Endothelial cell of umbilical vein (primary cell): ENCODE data around the gene SELPLG. TPM values are rescaled to one million over a fixed set of nuclear protein-coding genes. Genes with fewer than 3 reads are reported as not detected.

Experiments used
- BruUV-seq: library from RNA; stranded (reverse); fragments of 400-500 nt; replicated peaks from 2 replicates; lab custom pipeline; 2021; lab: Mats Ljungman, UMichigan
- CTCF ChIA-PET: fragments of 300-600, 350-600 bp; sonication (Branson Sonifier 250); formaldehyde crosslinking; loops from one replicate; lab custom pipeline; 2021; ENCODE audit warnings: antibody characterized with exemption, inconsistent platforms; lab: Charles Lee
- POLR2A ChIA-PET: fragments of 300-600, 350-600 bp; sonication (Branson Sonifier 250); formaldehyde crosslinking; loops from one replicate; lab custom pipeline; 2021; ENCODE audit warnings: antibody characterized with exemption, inconsistent platforms; lab: Charles Lee
- DNase-seq: peaks from one replicate; pipeline ENCODE4 v3.0.0-alpha.2; 2011; ENCODE audit warnings: low read depth, low spot score
- FAIRE-seq: peaks from 2 replicates; lab custom pipeline; 2011; peaks lifted over from hg19 to GRCh38; lab: Jason Lieb, UNC
- H2AFZ ChIP-seq: 2 replicates; pipeline ENCODE4 v1.6.0; 2012; ENCODE audit warnings: low read depth, low read length, control low read depth, inconsistent platforms
- H3K27ac ChIP-seq: 2 replicates; pipeline ENCODE4 v1.5.1; 2011; ENCODE audit warnings: low read depth, mild to moderate bottlenecking, control low read depth, low read length, moderate library complexity; ENCODE audit not compliant: insufficient read depth
- H3K27me3 ChIP-seq, 2 experiments: 2 replicates each; pipeline versions ENCODE4 v1.6.0 to v1.6.1; 2011; ENCODE audit warnings: low read length in 2 of 2, mixed read lengths in 1 of 2; ENCODE audit not compliant: control insufficient read depth in 2 of 2, insufficient read depth in 2 of 2
- H3K36me3 ChIP-seq, 2 experiments: 2 replicates in 1 of 2; 3 replicates in 1 of 2; pipeline ENCODE4 v1.5.1; 2011; ENCODE audit warnings: low read length in 2 of 2, mild to moderate bottlenecking in 1 of 2, moderate library complexity in 1 of 2; ENCODE audit not compliant: control insufficient read depth in 2 of 2, insufficient read depth in 2 of 2; ENCODE audit errors: extremely low read depth in 1 of 2
- H3K4me1 ChIP-seq: 3 replicates; pipeline ENCODE4 v1.5.1; 2011; ENCODE audit warnings: mild to moderate bottlenecking, low read length; ENCODE audit not compliant: control insufficient read depth, insufficient read depth; ENCODE audit errors: extremely low read depth
- H3K4me2 ChIP-seq: 2 replicates; pipeline ENCODE4 v1.6.1; 2011; ENCODE audit warnings: low read length, control low read depth, mixed read lengths; ENCODE audit not compliant: insufficient read depth
- H3K4me3 ChIP-seq, 3 experiments: fragments of 200-600 bp in 1 of 3; sonication (generic), shearing (Covaris generic) in 1 of 3; replicated peaks in 1 of 3; 2 replicates each; pipeline ENCODE4 v1.5.1; 2011 to 2016; ENCODE audit warnings: control low read depth in 3 of 3, low read length in 3 of 3, mild to moderate bottlenecking in 2 of 3, inconsistent platforms in 1 of 3, low read depth in 1 of 3, moderate library complexity in 1 of 3; ENCODE audit not compliant: insufficient read depth in 1 of 3
- H3K79me2 ChIP-seq: 2 replicates; pipeline ENCODE4 v1.6.0; 2012; ENCODE audit warnings: low read length, inconsistent platforms; ENCODE audit not compliant: control insufficient read depth, insufficient read depth
- H3K9ac ChIP-seq: replicated peaks from 2 replicates; pipeline ENCODE3; 2011; ENCODE audit warnings: low read length, control low read depth; ENCODE audit not compliant: insufficient read depth; ENCODE audit errors: extremely low read depth
- H3K9me1 ChIP-seq: replicated peaks from 3 replicates; pipeline ENCODE4 v1.6.0; 2011; ENCODE audit warnings: mild to moderate bottlenecking, low read length; ENCODE audit not compliant: control insufficient read depth, insufficient read depth; ENCODE audit errors: extremely low read depth
- H3K9me3 ChIP-seq: replicated peaks from 2 replicates; pipeline ENCODE4 v1.5.1; 2012; ENCODE audit warnings: low read length, inconsistent platforms; ENCODE audit not compliant: control insufficient read depth, insufficient read depth
- H4K20me1 ChIP-seq: replicated peaks from 2 replicates; pipeline ENCODE3; 2011; ENCODE audit warnings: mild to moderate bottlenecking, low read length; ENCODE audit not compliant: control insufficient read depth, insufficient read depth; ENCODE audit errors: extremely low read depth
- EZH2 ChIP-seq: IDR thresholded peaks from 2 replicates; pipeline ENCODE4 v1.6.1; 2012; ENCODE audit warnings: borderline replicate concordance, low read depth, mild to moderate bottlenecking, moderate library complexity, low read length, inconsistent platforms; ENCODE audit not compliant: severe bottlenecking
- FOS ChIP-seq: IDR thresholded peaks from 2 replicates; pipeline ENCODE4 v1.6.1; 2011; ENCODE audit warnings: mild to moderate bottlenecking, low read length, moderate library complexity, borderline replicate concordance; ENCODE audit not compliant: insufficient read depth
- GATA2 ChIP-seq: IDR thresholded peaks from 2 replicates; pipeline ENCODE4 v1.7.0; 2011; ENCODE audit warnings: low read depth, mild to moderate bottlenecking, moderate library complexity, mixed read lengths, low read length; ENCODE audit not compliant: insufficient read length, insufficient read depth
- JUN ChIP-seq: IDR thresholded peaks from 2 replicates; pipeline ENCODE4 v1.6.1; 2011; ENCODE audit warnings: borderline replicate concordance, low read depth; ENCODE audit not compliant: insufficient read length, insufficient read depth
- MAX ChIP-seq: IDR thresholded peaks from 2 replicates; pipeline ENCODE4 v1.6.1; 2011; ENCODE audit not compliant: insufficient read depth, insufficient read length
- MYC ChIP-seq: IDR thresholded peaks from one replicate; pipeline ENCODE4 v1.6.1; 2011; ENCODE audit warnings: mild to moderate bottlenecking, low read depth, low read length
- POLR2A ChIP-seq: IDR thresholded peaks from 2 replicates; pipeline ENCODE4 v1.6.1; 2012; ENCODE audit warnings: low read depth, mild to moderate bottlenecking, control low read depth, low read length
- POLR2AphosphoS5 ChIP-seq: IDR thresholded peaks from 2 replicates; pipeline ENCODE4 v1.6.1; 2012; ENCODE audit warnings: low read depth, mild to moderate bottlenecking, control low read depth, low read length, moderate library complexity; ENCODE audit not compliant: insufficient read depth
- dilution Hi-C: fragments of 300-500 bp; cut with MboI; formaldehyde crosslinking; loops from one replicate; pipeline ENCODE4 v1.15.0; 2019; ENCODE audit warnings: low sequenced_read_pairs; ENCODE audit not compliant: extremely low pct_ligation_motif_present
- intact Hi-C: fragments of 100-400 bp; cut with micrococcal nuclease; formaldehyde crosslinking; loops from one replicate; pipeline ENCODE4 v1.10.0; 2022
- polyA plus RNA-seq, 4 experiments: library from polyadenylated mRNA; depleted of rRNA in 3 of 4; stranded (reverse) in 3 of 4; unstranded in 1 of 4; fragments of >200 nt; gene quantifications; 2 replicates each; pipeline versions ENCODE4 v1.2.1 to v1.2.3, GENCODE V29; 2011 to 2012; ENCODE audit warnings: missing spikeins in 1 of 4
- total RNA-seq: library from RNA; stranded (reverse); gene quantifications from 2 replicates; pipeline ENCODE4 v1.2.3, GENCODE V29; 2021
- TF ChIP-seq, protein P1 (sequence below), 2 donors: IDR thresholded peaks; 1 replicate in 1 of 2; 2 replicates in 1 of 2; pipeline ENCODE4 v1.5.1; 2011; ENCODE audit warnings: low read length in 2 of 2, mild to moderate bottlenecking in 2 of 2, moderate library complexity in 2 of 2, control low read depth in 1 of 2, inconsistent platforms in 1 of 2, low read depth in 1 of 2; ENCODE audit not compliant: insufficient read depth in 1 of 2; ENCODE audit errors: extremely low read depth in 1 of 2

Gene SELPLG
- total and polyA plus RNA-seq, 2 donors (not counting 3 experiments of a cell fraction or from before 2014, with no cell fraction given): 1.0 to 1.2 TPM

- FAIRE-seq (no peak), DNase-seq (no peak)
- Histone ChIP-seq H3K4me1 (no peaks in the 10 kb centered on the region), H3K27ac (no peak overlapping the region), H2AFZ (no peak overlapping the region), H3K27me3 (no peaks in the 10 kb centered on the region), H3K9ac (no peak overlapping the region), H4K20me1 (no peaks in the 10 kb centered on the region), H3K9me1 (no peaks in the 10 kb centered on the region), H3K9me3 (no peaks in the 10 kb centered on the region), H3K4me3 (no peak overlapping the region), H3K79me2 (no peaks in the 10 kb centered on the region), H3K4me2 (no peak overlapping the region), H3K36me3 (no peaks in the 10 kb centered on the region)
- POLR2A ChIA-PET: no interaction called here
- intact Hi-C loops (no loop called here), dilution Hi-C loops (no loop called here)
- CTCF ChIA-PET: no interaction called here
- BruUV-seq: no TSS peak
- no peak for TF ChIP-seq POLR2AphosphoS5
- TF ChIP-seq MAX: no peak
- no peak for TF ChIP-seq FOS
- no peak for TF ChIP-seq JUN
- TF ChIP-seq MYC: no peak
- TF ChIP-seq GATA2: no peak
- TF ChIP-seq, protein P1, sequence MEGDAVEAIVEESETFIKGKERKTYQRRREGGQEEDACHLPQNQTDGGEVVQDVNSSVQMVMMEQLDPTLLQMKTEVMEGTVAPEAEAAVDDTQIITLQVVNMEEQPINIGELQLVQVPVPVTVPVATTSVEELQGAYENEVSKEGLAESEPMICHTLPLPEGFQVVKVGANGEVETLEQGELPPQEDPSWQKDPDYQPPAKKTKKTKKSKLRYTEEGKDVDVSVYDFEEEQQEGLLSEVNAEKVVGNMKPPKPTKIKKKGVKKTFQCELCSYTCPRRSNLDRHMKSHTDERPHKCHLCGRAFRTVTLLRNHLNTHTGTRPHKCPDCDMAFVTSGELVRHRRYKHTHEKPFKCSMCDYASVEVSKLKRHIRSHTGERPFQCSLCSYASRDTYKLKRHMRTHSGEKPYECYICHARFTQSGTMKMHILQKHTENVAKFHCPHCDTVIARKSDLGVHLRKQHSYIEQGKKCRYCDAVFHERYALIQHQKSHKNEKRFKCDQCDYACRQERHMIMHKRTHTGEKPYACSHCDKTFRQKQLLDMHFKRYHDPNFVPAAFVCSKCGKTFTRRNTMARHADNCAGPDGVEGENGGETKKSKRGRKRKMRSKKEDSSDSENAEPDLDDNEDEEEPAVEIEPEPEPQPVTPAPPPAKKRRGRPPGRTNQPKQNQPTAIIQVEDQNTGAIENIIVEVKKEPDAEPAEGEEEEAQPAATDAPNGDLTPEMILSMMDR (IDR thresholded peaks at IDR 0.05; ENCODE audit: extremely low read depth in 1 of 2, insufficient read depth in 1 of 2, low read depth in 1 of 2, low read length in 2 of 2): no peak
- TF ChIP-seq POLR2A: no peak
- TF ChIP-seq EZH2: no peak
Observed at GRCh38 chr12:108594960-108595710, 38.6 kb downstream of the SELPLG start.
